ENCODE measurements around the gene CDKAL1.

CDKAL1 gene

DNA sequence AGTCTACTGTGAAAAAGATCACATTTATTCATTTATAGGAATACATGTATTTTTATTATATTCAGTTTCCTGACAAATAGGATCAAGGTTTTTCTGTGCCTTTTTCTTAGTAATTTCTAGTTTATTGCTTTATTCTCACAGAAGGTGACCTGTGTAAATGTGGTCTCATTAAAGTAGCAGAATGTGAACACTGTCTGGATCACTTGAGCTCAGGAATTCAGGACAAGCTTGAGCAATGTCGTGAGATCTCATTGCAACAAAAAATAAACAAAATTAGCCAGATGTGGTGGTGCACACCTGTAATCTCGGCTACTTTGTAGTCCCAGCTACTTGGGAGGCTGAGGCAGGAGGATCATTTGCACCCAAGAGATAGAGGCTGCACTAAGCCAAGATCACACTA is 516.7 kb downstream of the CDKAL1 start:
- ATAC-seq = no peak
- TF ChIP-seq ZFP30 (CRISPR knock-in tag; IDR thresholded peaks at IDR 0.05) (no peak), POU6F1 (CRISPR knock-in tag; IDR thresholded peaks at IDR 0.05; ENCODE audit: borderline replicate concordance, low read depth) (no peak), SNAI2 (CRISPR knock-in tag; IDR thresholded peaks at IDR 0.05) (no peak), TCF4 (CRISPR knock-in tag; IDR thresholded peaks at IDR 0.05; ENCODE audit: borderline replicate concordance) (no peak), ISL1 (CRISPR knock-in tag; IDR thresholded peaks at IDR 0.05) (no peak), BACH2 (CRISPR knock-in tag; IDR thresholded peaks at IDR 0.05; ENCODE audit: borderline replicate concordance) (no peak), ARNTL (CRISPR knock-in tag; IDR thresholded peaks at IDR 0.05; ENCODE audit: borderline replicate concordance, low read depth) (no peak), CSRNP3 (CRISPR knock-in tag; IDR thresholded peaks at IDR 0.05) (no peak), ESRRG (CRISPR knock-in tag; IDR thresholded peaks at IDR 0.05) (no peak), ZNF70 (CRISPR knock-in tag; IDR thresholded peaks at IDR 0.05) (no peak), CSDC2 (CRISPR knock-in tag; IDR thresholded peaks at IDR 0.05) (no peak), ZNF8 (CRISPR knock-in tag; IDR thresholded peaks at IDR 0.05) (no peak), ZFP3 (CRISPR knock-in tag; IDR thresholded peaks at IDR 0.05) (no peak), RARB (CRISPR knock-in tag; IDR thresholded peaks at IDR 0.05) (no peak), ZNF565 (CRISPR knock-in tag; conservative IDR thresholded peaks at IDR 0.05; ENCODE audit: low read depth) (no peak), GLIS3 (CRISPR knock-in tag; IDR thresholded peaks at IDR 0.05) (no peak)
- TF ChIP-seq, protein P1, sequence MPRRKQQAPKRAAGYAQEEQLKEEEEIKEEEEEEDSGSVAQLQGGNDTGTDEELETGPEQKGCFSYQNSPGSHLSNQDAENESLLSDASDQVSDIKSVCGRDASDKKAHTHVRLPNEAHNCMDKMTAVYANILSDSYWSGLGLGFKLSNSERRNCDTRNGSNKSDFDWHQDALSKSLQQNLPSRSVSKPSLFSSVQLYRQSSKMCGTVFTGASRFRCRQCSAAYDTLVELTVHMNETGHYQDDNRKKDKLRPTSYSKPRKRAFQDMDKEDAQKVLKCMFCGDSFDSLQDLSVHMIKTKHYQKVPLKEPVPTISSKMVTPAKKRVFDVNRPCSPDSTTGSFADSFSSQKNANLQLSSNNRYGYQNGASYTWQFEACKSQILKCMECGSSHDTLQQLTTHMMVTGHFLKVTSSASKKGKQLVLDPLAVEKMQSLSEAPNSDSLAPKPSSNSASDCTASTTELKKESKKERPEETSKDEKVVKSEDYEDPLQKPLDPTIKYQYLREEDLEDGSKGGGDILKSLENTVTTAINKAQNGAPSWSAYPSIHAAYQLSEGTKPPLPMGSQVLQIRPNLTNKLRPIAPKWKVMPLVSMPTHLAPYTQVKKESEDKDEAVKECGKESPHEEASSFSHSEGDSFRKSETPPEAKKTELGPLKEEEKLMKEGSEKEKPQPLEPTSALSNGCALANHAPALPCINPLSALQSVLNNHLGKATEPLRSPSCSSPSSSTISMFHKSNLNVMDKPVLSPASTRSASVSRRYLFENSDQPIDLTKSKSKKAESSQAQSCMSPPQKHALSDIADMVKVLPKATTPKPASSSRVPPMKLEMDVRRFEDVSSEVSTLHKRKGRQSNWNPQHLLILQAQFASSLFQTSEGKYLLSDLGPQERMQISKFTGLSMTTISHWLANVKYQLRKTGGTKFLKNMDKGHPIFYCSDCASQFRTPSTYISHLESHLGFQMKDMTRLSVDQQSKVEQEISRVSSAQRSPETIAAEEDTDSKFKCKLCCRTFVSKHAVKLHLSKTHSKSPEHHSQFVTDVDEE (CRISPR knock-in tag; IDR thresholded peaks at IDR 0.05) = no peak
- TF ChIP-seq, protein P2, sequence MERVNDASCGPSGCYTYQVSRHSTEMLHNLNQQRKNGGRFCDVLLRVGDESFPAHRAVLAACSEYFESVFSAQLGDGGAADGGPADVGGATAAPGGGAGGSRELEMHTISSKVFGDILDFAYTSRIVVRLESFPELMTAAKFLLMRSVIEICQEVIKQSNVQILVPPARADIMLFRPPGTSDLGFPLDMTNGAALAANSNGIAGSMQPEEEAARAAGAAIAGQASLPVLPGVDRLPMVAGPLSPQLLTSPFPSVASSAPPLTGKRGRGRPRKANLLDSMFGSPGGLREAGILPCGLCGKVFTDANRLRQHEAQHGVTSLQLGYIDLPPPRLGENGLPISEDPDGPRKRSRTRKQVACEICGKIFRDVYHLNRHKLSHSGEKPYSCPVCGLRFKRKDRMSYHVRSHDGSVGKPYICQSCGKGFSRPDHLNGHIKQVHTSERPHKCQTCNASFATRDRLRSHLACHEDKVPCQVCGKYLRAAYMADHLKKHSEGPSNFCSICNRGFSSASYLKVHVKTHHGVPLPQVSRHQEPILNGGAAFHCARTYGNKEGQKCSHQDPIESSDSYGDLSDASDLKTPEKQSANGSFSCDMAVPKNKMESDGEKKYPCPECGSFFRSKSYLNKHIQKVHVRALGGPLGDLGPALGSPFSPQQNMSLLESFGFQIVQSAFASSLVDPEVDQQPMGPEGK (CRISPR knock-in tag; IDR thresholded peaks at IDR 0.05; ENCODE audit: borderline replicate concordance) = no peak

GRCh38 chr6:21051777-21052176 is 517.5 kb downstream of the CDKAL1 start:
- no peak for ATAC-seq
- TF ChIP-seq ZNF565 (CRISPR knock-in tag; conservative IDR thresholded peaks at IDR 0.05; ENCODE audit: low read depth) (no peak), ARNTL (CRISPR knock-in tag; IDR thresholded peaks at IDR 0.05; ENCODE audit: borderline replicate concordance, low read depth) (no peak), ZNF8 (CRISPR knock-in tag; IDR thresholded peaks at IDR 0.05) (no peak), ISL1 (CRISPR knock-in tag; IDR thresholded peaks at IDR 0.05) (no peak), SNAI2 (CRISPR knock-in tag; IDR thresholded peaks at IDR 0.05) (no peak), ESRRG (CRISPR knock-in tag; IDR thresholded peaks at IDR 0.05) (no peak), ZFP30 (CRISPR knock-in tag; IDR thresholded peaks at IDR 0.05) (no peak)
- TF ChIP-seq, protein P2 (CRISPR knock-in tag; IDR thresholded peaks at IDR 0.05; ENCODE audit: borderline replicate concordance) = no peak
- TF ChIP-seq, protein P1 (CRISPR knock-in tag; IDR thresholded peaks at IDR 0.05) = no peak

Measured in SK-N-SH treated with all-trans-retinoic acid at 6 μM for 48 hours (cell line).